SK-N-SH (cell line): ENCODE data around the gene IL17B. TPM values are rescaled to one million over a fixed set of nuclear protein-coding genes. Genes with fewer than 3 reads are reported as not detected.

Source experiments
- CTCF ChIA-PET: fragments of 300-600, 350-600 bp; formaldehyde crosslinking; extraction: SDS; loops from one replicate; lab custom pipeline; 2021; lab: Yijun Ruan, JAX
- POLR2A ChIA-PET: fragments of 350-600 bp; sonication (Branson Sonifier 250); formaldehyde crosslinking; extraction: SDS; loops from one replicate; lab custom pipeline; 2020; ENCODE audit warnings: antibody characterized with exemption, inconsistent platforms; lab: Yijun Ruan, JAX
- DNase-seq: peaks from one replicate; pipeline ENCODE4 v3.0.0; 2012
- H2AFZ ChIP-seq: fragments of 200-600 bp; sonication (generic); 2 replicates; pipeline ENCODE4 v1.8.1; 2016; ENCODE audit warnings: antibody characterized with exemption, mild to moderate bottlenecking, low read depth
- H3F3A ChIP-seq: fragments of 200-600 bp; sonication (generic); replicated peaks from 2 replicates; pipeline ENCODE3; 2016; ENCODE audit warnings: antibody characterized with exemption, mild to moderate bottlenecking; ENCODE audit not compliant: insufficient read depth
- H3K27ac ChIP-seq, 2 experiments: fragments of 200-500 bp in 1 of 2; fragments of 200-600 bp in 1 of 2; sonication (Bioruptor generic) in 1 of 2; sonication (generic), shearing (Covaris generic) in 1 of 2; 2 replicates each; pipeline versions ENCODE4 v1.5.1 to v1.6.1; 2014 to 2016; ENCODE audit warnings: low read depth in 2 of 2, inconsistent platforms in 1 of 2, low read length in 1 of 2, mild to moderate bottlenecking in 1 of 2, mixed read lengths in 1 of 2
- H3K27me3 ChIP-seq: fragments of 200-600 bp; sonication (generic), shearing (Covaris generic); 2 replicates; pipeline ENCODE4 v1.6.1; 2016; ENCODE audit warnings: mixed run types; ENCODE audit not compliant: insufficient read depth
- H3K36me3 ChIP-seq, 2 experiments: fragments of 200-500 bp in 1 of 2; fragments of 200-600 bp in 1 of 2; sonication (Bioruptor generic) in 1 of 2; sonication (generic) in 1 of 2; replicated peaks in 1 of 2; 2 replicates each; pipeline versions ENCODE3 to v1.5.1; 2014 to 2016; ENCODE audit warnings: low read length in 1 of 2, mild to moderate bottlenecking in 1 of 2; ENCODE audit not compliant: insufficient read depth in 2 of 2, control insufficient read depth in 1 of 2
- H3K4me1 ChIP-seq, 2 experiments: fragments of 200-500 bp in 1 of 2; fragments of 200-600 bp in 1 of 2; sonication (Bioruptor generic) in 1 of 2; sonication (generic), shearing (Covaris generic) in 1 of 2; 2 replicates each; pipeline versions ENCODE4 v1.5.1 to v1.6.1; 2014 to 2016; ENCODE audit warnings: low read depth in 1 of 2, low read length in 1 of 2, mixed run types in 1 of 2; ENCODE audit not compliant: insufficient read depth in 2 of 2, control insufficient read depth in 1 of 2
- H3K4me2 ChIP-seq: fragments of 200-600 bp; sonication (generic), shearing (Covaris generic); 2 replicates; pipeline ENCODE4 v1.6.1; 2017; ENCODE audit warnings: mixed run types
- H3K4me3 ChIP-seq, 2 experiments: fragments of 200-500 bp in 1 of 2; fragments of 200-600 bp in 1 of 2; sonication (Bioruptor generic) in 1 of 2; sonication (generic), shearing (Covaris generic) in 1 of 2; 2 replicates each; pipeline versions ENCODE4 v1.5.1 to v1.8.1; 2014 to 2016; ENCODE audit warnings: low read depth in 2 of 2, inconsistent platforms in 1 of 2, low read length in 1 of 2, mild to moderate bottlenecking in 1 of 2, mixed read lengths in 1 of 2, moderate library complexity in 1 of 2
- H3K79me2 ChIP-seq: fragments of 200-600 bp; sonication (generic); 2 replicates; pipeline ENCODE4 v1.8.1; 2017; ENCODE audit warnings: mild to moderate bottlenecking; ENCODE audit not compliant: insufficient read depth
- H3K9ac ChIP-seq: fragments of 200-600 bp; sonication (generic); 2 replicates; pipeline ENCODE4 v1.6.1; 2017; ENCODE audit warnings: mixed run types
- H3K9me2 ChIP-seq: fragments of 200-600 bp; sonication (generic); 2 replicates; pipeline ENCODE4 v1.6.1; 2017; ENCODE audit warnings: mixed run types
- H3K9me3 ChIP-seq: fragments of 200-600 bp; sonication (generic); 2 replicates; pipeline ENCODE4 v1.6.1; 2017; ENCODE audit warnings: mixed run types, mild to moderate bottlenecking, moderate library complexity
- H4K20me1 ChIP-seq: fragments of 200-600 bp; sonication (generic); 2 replicates; pipeline ENCODE4 v1.6.1; 2017; ENCODE audit warnings: mild to moderate bottlenecking, mixed run types; ENCODE audit not compliant: insufficient read depth
- EZH2phosphoT487 ChIP-seq: fragments of 200-600 bp; sonication (generic); IDR thresholded peaks from 2 replicates; pipeline ENCODE4 v1.6.1; 2017; ENCODE audit warnings: low read depth, mixed run types, mild to moderate bottlenecking, antibody characterized with exemption, moderate library complexity, borderline replicate concordance
- FOXJ3 ChIP-seq: sonication (generic); formaldehyde crosslinking; IDR thresholded peaks from 2 replicates; pipeline ENCODE4 v1.5.1; 2020; ENCODE audit warnings: mild to moderate bottlenecking, missing genetic modification reagents
- FOXM1 ChIP-seq: IDR thresholded peaks from 2 replicates; pipeline ENCODE4 v1.4.0; 2012; ENCODE audit warnings: low read depth, mild to moderate bottlenecking
- GABPA ChIP-seq: IDR thresholded peaks from 2 replicates; pipeline ENCODE4 v1.4.0; 2012; ENCODE audit warnings: low read depth, mild to moderate bottlenecking
- GATA2 ChIP-seq: sonication (generic); formaldehyde crosslinking; IDR thresholded peaks from 2 replicates; pipeline ENCODE4 v1.5.0; 2020; ENCODE audit warnings: mild to moderate bottlenecking, missing genetic modification reagents
- IRF3 ChIP-seq: fragments of 150-350 bp; IDR thresholded peaks from 2 replicates; pipeline ENCODE4 v1.6.1; 2016; ENCODE audit warnings: mild to moderate bottlenecking, low read depth, low read length
- MAX ChIP-seq: IDR thresholded peaks from 2 replicates; pipeline ENCODE4 v1.4.0; 2012; ENCODE audit warnings: low read depth
- MEF2A ChIP-seq: IDR thresholded peaks from 2 replicates; pipeline ENCODE4 v1.4.0; 2012; ENCODE audit warnings: low read depth, borderline replicate concordance
- MXI1 ChIP-seq: IDR thresholded peaks from 2 replicates; pipeline ENCODE4 v1.6.1; 2012; ENCODE audit warnings: mild to moderate bottlenecking, low read depth, low read length, improper control_type of control experiment
- NFIC ChIP-seq: IDR thresholded peaks from 2 replicates; pipeline ENCODE4 v1.4.0; 2012; ENCODE audit warnings: borderline replicate concordance
- NRF1 ChIP-seq: IDR thresholded peaks from 2 replicates; pipeline ENCODE4 v1.6.1; 2012; ENCODE audit warnings: low read depth, mild to moderate bottlenecking, low read length
- PBX3 ChIP-seq: IDR thresholded peaks from 2 replicates; pipeline ENCODE4; 2012
- POLR2AphosphoS5 ChIP-seq: IDR thresholded peaks from 2 replicates; pipeline ENCODE4 v1.6.1; 2012; ENCODE audit warnings: low read depth, low read length
- RAD21 ChIP-seq: IDR thresholded peaks from 2 replicates; pipeline ENCODE4 v1.6.1; 2012; ENCODE audit warnings: mild to moderate bottlenecking, low read length
- RXRA ChIP-seq: IDR thresholded peaks from 2 replicates; pipeline ENCODE4 v1.4.0; 2012; ENCODE audit warnings: low read depth, mild to moderate bottlenecking, borderline replicate concordance
- TAF1 ChIP-seq: IDR thresholded peaks from 2 replicates; pipeline ENCODE4 v1.6.1; 2012; ENCODE audit warnings: low read depth, mild to moderate bottlenecking, low read length, moderate library complexity, borderline replicate concordance
- TEAD4 ChIP-seq: IDR thresholded peaks from 2 replicates; pipeline ENCODE4 v1.4.0; 2012; ENCODE audit warnings: mild to moderate bottlenecking, borderline replicate concordance; ENCODE audit not compliant: insufficient read depth
- YY1 ChIP-seq: IDR thresholded peaks from 2 replicates; pipeline ENCODE4 v1.4.0; 2012; ENCODE audit warnings: low read depth, mild to moderate bottlenecking
- WGBS: methylation state at CpG from one replicate; pipeline ENCODE4 v1.1.6; 2017; ENCODE audit warnings: low lambda C conversion rate; 5-methylcytosine and 5-hydroxymethylcytosine counted together
- polyA plus RNA-seq, 3 experiments: library from polyadenylated mRNA; depleted of rRNA; stranded (reverse); fragments of >200 nt; gene quantifications; 2 replicates each; pipeline ENCODE4 v1.2.3, GENCODE V29; 2012
- TF ChIP-seq, protein P1 (sequence below): fragments of 150-350 bp; IDR thresholded peaks from 2 replicates; pipeline ENCODE4 v1.6.1; 2017; ENCODE audit warnings: antibody characterized with exemption, low read length, low read depth, borderline replicate concordance

IL17B gene
- polyA plus RNA-seq, 1 of the 3 experiments (the other 2 are of a cell fraction): 0.16 TPM

DNA sequence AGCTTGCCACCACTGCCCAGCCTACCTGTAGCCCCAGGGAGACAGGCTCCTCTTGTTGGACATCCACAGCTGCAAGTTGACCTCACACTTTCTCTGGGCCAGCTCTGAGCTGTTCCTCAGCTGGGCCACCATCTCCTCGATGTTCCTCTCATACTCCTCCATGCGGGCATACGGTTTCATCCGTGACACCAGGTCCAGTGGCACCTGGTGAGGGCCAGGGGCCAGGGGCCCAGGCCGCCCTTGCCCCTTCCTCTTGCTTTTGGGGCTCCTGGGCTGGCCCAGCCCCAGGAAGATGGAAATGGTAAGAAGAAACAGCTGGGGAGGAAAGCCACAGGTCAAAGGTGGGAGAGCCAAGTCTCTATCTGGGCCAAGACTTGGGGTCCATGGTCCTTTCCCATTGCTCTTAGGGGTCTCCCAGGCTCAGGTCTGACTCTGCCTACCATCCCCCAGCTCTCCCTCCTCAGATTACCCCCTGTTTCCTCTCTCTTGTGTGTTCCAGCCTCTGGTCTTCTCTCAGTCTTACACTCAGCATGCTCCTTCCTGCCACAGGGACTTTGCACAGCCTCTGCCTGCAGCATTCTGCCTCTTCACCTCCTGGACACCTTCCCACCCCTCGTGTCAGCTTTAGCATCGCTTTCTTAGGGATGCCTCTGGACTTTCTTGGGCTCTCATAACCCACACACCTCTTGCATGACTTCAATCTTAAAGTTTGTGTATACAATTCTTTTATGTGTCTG, 2.2 kb downstream of the IL17B start:
- DNase-seq: no peak
- H3K4me1 ChIP-seq: peaks cover 0 to 16% of the 10 kb centered on the region in 2 experiments; a peak in 1 of 4 replicates
- CTCF ChIA-PET: interaction anchor here (0.8 to 41.4 kb wide), 5 partner anchors 10 to 188 kb away, joined by 3 to 1751 read pairs (median 29); no protein-coding TSS in a partner anchor
- no peak overlapping the region for H3K27ac ChIP-seq
- no peaks in the 10 kb centered on the region for H3K27me3 ChIP-seq
- no peak for TF ChIP-seq TAF1
- no peaks in the 10 kb centered on the region for H4K20me1 ChIP-seq
- no peak overlapping the region for H3K4me3 ChIP-seq
- no peaks in the 10 kb centered on the region for H3K36me3 ChIP-seq
- no peaks in the 10 kb centered on the region for H3K9me3 ChIP-seq
- H3K4me2 ChIP-seq: no peak overlapping the region
- no peaks in the 10 kb centered on the region for H3F3A ChIP-seq
- POLR2A ChIA-PET: no interaction called here
- no peaks in the 10 kb centered on the region for H3K79me2 ChIP-seq
- H3K9ac ChIP-seq: no peak overlapping the region
- 71% methylated on average over 7 of the region's 7 CpGs for WGBS
- H3K9me2 ChIP-seq: no peaks in the 10 kb centered on the region
- H2AFZ ChIP-seq: no peak overlapping the region

DNA sequence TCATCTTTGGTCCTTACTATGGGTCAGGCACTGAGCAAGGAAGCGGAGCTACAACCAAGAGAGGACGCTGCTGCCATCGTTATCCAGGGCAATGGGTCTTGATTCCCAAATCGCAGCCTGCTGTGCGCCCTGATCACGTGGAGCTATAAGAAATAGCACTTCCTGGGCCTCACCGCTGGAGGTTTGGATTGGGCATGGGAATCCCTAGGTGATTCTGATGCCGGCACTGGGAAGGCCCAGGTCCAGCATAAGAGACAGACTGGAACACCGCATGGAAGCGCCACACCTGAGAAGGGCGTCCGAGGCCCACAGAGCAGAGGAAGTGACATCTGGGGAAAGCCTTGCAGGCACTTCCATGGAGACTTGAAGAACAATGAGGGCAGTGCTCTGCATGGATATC, 3.0 kb downstream of the IL17B start:
- Histone ChIP-seq H3K27ac (no peak overlapping the region), H3K9me3 (no peaks in the 10 kb centered on the region), H3K4me3 (no peak overlapping the region), H3K4me1 (peaks cover 0 to 10% of the 10 kb centered on the region in 2 experiments; a peak in 1 of 4 replicates), H3K79me2 (no peaks in the 10 kb centered on the region), H2AFZ (no peak overlapping the region), H4K20me1 (no peaks in the 10 kb centered on the region), H3K9me2 (no peaks in the 10 kb centered on the region), H3K9ac (no peak overlapping the region), H3F3A (no peaks in the 10 kb centered on the region), H3K4me2 (no peak overlapping the region), H3K27me3 (no peaks in the 10 kb centered on the region), H3K36me3 (no peaks in the 10 kb centered on the region)
- TF ChIP-seq FOXJ3 (CRISPR knock-in tag) (no peak), NRF1 (no peak), YY1 (no peak), MXI1 (no peak), RAD21 (no peak), RXRA (no peak), PBX3 (no peak), POLR2AphosphoS5 (no peak), EZH2phosphoT487 (no peak), TEAD4 (no peak), GATA2 (CRISPR knock-in tag) (no peak), GABPA (no peak), FOXM1 (no peak), MAX (no peak), MEF2A (no peak), NFIC (no peak), IRF3 (no peak)
- TF ChIP-seq, protein P1, sequence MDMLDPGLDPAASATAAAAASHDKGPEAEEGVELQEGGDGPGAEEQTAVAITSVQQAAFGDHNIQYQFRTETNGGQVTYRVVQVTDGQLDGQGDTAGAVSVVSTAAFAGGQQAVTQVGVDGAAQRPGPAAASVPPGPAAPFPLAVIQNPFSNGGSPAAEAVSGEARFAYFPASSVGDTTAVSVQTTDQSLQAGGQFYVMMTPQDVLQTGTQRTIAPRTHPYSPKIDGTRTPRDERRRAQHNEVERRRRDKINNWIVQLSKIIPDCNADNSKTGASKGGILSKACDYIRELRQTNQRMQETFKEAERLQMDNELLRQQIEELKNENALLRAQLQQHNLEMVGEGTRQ: no peak
- CTCF ChIA-PET: interaction anchor here (0.7 to 41.4 kb wide), 6 partner anchors 10 to 188 kb away, joined by 3 to 1751 read pairs (median 16); no protein-coding TSS in a partner anchor
- POLR2A ChIA-PET: no interaction called here
- no peak for DNase-seq
- WGBS: 94% methylated on average over 12 of the region's 12 CpGs
